DMS79 treated with DMSO at 0.1 percent for 48 hours (cell line): ENCODE data around the gene CYP27A1.

ENCODE experiments used
- DNase-seq: peaks from one replicate; lab custom pipeline; 2025; lab: John Stamatoyannopoulos, UW

CYP27A1 gene

DNA sequence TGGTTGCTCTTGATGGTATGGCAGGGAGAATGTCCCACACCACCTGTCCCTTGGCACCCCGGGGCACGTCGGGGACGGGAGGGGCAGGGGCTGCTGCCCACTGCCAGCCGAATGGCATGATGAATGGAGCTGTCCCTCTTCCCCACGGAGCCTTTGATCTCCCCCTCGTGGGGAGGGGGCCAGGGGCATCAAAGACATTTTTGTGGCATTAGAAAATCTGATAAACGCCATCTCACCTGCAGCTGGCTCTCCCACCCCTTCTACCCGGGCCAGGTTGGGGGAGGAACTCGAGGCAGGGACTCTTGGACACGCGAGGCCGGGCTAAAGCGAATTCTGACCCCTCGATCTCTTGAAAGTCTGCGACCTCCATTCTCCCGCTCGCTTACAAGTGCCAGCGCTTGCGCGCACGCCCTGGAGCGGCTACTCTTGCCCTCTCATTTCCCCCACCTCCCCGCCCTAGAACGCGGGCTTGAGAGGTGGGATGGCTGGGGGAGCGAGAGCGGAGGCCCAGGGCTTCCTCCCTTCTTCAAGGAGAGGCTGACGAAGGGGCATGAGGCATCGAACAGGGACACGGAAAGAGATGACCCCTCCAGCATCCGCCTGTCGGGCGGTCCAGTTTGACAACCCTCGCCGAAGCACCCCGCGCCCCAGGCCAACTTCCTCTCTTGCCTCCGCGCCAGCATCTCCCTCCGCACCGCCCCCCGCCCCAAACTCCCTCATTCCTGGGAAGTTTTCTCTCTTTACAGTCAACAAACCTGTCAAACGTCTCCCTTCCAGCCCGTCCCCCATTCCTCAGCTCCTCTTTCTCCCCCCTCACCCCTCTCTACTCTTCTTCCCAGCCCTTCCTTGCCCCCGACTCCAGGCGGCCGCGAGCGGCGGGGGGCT lies 77.0 kb downstream of the CYP27A1 start:
- no peak for DNase-seq

GRCh38 chr2:218859556-218859987 lies 77.6 kb downstream of the CYP27A1 start, which contains the start of gene WNT6:
TSS of gene WNT6 (plus strand) at chr2:218859805. CDS start at chr2:218860038, 233 bp downstream.
- no peak for DNase-seq

- DNase-seq, result no peak
Measured at GRCh38 chr2:218859988-218860831, 78.3 kb downstream of the CYP27A1 start.

- peak; percentile 50 for DNase-seq
Measured at GRCh38 chr2:218860950-218861381, 79.0 kb downstream of the CYP27A1 start.

DNA sequence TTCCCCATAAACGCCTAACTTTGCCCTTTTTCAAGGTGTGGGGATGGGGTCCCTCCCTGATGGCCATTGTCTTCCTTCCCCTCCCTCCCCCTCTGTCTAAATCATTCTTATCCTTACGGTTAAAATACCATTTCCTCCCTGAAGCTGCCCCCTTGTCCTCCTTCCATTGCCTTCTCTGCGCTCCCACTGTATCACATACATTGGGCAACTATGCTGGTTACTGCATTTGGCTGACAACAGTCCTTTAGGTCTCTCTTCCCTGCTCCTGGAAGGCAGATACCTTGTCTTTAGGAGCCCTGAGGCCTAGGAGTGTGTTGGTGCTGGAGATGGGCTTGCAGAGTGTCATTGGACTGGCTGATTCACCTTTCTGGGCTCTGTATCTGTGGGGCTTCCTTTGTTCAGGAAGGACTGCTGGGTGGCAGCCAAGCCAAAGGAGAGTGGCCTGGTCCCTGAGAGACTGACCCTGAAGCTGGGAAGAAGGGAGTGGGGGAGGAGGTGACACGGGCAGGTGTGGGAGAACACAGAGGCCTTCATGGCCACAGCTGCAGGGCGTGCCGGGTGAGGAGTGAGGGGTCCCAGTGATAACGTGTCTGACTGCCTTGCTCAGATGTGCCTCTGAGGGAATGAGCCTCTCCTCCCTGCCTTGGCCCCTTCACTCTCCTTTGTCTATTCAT lies 79.8 kb downstream of the CYP27A1 start:
- no peak for DNase-seq

DNA sequence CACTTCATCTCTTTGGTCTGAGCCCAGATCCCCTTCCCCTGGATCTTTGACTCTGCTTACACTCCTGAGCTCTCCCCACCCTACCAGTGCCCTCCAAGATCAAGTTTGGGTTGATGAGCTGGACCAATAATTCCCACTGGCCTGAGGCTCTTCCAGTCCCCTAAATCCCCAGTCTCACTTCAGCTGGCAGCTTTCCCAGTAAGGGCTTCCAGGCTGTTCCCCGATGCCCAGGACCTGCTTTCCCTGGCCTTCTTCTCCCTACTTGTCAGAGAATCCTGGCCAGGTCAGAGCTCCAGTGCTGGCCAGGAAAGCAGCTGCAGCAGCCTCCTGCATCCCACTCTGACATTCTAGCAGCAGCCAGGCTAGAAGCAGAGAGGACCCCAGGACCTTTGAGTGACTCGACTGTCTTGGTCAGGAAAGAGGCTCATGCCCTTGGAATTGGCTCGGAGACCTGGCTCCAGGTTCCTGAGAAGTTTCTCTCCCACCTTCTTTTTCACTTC lies 81.1 kb downstream of the CYP27A1 start:
- DNase-seq, result no peak
